Activated CD4-positive, CD25-positive, alpha-beta regulatory T cell (primary cell): ENCODE measurements around the gene DYNLL2.
A peak's percentile ranks its signal among the peaks of the same experiment; 100 is the strongest.
"Not testable (repeated sequence)": the region's sequence is repeated elsewhere in the genome, so short reads cannot be mapped to it uniquely, and the experiment has no call there.

Experiments
- DNase-seq, 4 experiments: peaks; one replicate each; lab custom pipeline; 2025; lab: John Stamatoyannopoulos, UW

Gene DYNLL2

DNA sequence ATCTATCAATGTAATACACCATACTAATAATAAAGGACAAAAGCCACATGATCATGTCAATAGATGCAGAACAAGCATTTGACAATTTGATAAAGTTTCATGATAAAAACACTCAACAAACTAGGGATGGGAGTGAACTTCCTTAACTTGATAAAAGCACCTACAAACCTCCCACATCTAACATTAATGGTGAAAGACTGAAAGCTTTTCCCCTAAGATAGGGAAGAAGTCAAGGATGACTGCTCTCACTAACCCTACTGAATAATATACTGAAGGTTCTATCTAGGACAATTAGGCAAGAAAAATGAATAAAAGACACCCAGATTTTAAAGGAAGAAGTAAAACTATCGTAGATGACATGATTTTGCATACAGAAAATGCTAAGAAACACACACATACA, 10.4 kb upstream of the DYNLL2 start:
- no peak for DNase-seq

DNA sequence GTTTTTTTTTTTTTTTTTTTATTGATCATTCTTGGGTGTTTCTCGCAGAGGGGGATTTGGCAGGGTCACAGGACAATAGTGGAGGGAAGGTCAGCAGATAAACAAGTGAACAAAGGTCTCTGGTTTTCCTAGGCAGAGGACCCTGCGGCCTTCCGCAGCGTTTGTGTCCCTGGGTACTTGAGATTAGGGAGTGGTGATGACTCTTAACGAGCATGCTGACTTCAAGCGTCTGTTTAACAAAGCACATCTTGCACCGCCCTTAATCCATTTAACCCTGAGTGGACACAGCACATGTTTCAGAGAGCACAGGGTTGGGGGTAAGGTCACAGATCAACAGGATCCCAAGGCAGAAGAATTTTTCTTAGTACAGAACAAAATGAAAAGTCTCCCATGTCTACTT, 10.0 kb upstream of the DYNLL2 start:
- DNase-seq = not testable (repeated sequence)

DNA sequence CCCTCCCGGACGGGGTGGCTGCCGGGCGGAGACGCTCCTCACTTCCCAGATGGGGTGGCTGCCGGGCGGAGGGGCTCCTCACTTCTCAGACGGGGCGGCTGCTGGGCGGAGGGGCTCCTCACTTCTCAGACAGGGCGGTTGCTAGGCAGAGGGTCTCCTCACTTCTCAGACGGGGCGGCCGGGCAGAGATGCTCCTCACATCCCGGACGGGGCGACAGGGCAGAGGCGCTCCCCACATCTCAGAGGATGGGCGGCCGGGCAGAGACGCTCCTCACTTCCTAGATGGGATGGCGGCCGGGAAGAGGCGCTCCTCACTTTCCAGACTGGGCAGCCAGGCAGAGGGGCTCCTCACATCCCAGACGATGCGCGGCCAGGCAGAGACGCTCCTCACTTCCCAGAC, 8.8 kb upstream of the DYNLL2 start:
- DNase-seq = not testable (repeated sequence)

DNA sequence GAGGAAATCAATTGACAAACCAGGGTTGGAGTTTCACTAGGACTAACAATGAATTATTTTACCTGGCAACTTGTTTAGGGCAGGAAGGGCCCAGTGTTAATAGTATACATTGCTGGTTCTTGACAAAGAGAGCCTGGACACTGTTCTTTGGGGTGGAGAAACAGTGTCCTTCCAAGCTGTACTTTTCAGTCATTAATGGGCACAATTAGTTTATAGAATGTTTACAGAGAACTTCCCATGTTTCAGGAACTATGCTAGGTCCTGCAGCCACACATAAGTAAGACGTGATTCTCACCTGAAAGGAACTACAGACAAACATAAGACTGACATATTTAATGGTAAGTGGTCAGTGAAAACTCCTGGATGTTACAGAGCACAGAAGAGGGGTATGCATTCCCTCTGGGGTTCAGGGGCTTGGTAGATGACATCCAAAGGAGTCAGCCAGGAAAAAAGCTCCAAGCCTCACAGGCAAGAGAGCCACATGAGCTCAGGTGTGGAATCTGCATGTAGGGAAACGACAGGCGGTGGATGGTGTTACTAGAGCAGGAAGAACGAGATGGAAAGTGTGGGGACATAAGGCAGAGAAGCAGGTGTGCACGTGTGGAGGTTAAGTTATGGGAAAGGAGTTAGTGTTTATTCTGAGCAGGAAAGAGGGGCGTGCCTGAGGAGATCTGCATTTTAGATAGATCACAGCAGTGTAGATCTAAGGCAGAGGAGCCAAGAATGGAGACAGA, 3.8 kb upstream of the DYNLL2 start:
- DNase-seq = no peak

DNA sequence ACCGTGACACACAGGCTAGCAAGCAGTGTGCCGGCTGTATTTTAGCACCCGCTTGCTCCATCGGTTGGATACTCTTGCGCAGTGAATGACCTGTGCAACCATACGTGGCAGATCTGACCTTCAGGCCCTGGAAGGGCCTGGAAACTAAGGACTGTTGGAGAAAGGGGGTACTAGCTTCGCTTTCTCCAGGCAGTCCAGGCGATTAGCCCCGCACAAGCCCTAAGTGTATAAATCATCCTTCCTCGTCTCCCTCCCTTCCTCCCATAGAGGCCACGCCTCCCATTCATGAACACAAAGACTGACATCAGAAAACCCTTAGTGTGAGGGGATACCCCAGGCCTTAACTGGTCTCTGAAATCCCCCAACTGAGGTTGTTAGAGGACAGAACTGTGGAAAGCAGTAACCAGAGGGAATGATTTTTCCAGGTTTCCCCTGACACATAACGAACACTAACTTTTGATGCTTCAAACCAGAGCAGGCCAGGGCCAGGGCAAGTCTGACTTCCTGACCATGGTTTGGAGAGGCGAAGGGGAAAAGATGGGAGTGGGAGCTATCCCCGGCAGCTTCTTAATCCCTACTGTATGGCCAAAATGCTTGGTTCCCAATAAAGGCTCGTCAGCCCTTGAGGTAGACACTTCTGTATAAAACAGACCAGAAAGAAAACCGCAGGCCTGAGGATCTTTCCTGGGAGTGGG, 1.4 kb upstream of the DYNLL2 start:
- DNase-seq = no peak

DNA sequence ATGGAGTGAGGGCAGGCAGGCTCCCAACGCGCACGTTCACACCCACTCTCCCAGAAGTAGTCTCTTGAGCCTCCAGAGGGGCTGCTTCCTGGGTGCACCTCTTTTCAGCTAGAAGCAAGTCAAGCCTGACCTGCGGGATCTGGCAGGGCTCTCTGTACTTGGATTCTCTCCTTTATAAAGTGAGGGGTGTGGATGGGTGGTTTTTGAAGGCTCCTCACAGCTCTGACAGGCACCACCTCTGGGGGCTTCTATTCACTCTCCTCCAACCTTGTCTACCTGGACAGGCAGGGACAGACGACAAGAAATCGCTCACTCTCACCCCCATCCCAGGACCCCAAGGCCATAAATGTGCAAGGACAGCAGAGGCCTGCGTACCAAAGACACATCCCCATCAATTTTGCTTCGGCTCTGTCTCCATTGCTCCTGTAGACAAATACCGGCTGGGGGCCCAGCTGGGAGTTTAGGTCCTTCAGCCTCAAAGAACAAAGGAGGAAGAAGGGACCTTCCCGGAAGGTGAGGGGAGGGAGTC, 814 bp upstream of the DYNLL2 start:
- no peak for DNase-seq

DNA sequence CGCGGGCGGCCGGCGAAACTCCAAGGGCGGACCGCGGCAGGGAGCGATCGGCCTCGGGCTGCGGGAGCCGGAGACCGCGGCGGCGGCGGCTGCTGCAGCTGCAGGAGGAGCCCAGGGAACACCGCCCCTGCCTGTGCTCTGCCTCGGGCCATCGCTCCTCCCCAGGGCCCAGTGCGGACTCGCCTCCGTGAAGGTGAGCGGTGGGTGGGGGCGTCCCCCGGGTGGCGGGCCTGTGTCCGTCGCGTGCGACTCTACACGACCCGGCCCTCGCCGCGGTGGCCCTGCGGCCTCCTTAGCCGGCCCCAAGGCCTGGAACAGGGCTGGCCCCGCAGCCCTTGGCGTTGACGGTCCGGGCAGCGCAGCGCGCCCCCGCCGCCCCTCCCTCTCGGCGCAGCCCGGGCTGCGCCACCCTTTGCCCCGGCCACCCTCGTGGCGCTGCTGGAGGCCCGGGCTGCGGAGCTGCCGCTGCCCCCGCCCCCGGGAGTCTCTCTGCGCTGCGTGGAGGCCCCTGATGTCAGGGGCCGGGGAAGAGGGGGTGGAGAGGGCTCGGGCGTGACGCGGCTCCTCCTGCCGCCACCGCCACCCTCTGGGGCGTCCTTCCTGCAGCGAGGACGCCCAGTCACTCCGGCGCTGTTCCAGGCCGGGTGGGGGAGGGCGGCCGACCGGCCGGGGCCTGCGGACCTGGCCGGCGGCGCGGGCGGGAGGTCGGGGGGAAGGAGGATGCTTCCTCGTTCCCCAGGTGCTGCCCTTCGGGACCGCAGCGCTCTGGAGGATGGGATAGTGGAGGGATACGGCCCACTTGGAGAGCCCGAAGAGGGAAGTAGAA, 485 bp downstream of the DYNLL2 start:
- peak; percentile 32 to 57 (median 47) for DNase-seq

DNA sequence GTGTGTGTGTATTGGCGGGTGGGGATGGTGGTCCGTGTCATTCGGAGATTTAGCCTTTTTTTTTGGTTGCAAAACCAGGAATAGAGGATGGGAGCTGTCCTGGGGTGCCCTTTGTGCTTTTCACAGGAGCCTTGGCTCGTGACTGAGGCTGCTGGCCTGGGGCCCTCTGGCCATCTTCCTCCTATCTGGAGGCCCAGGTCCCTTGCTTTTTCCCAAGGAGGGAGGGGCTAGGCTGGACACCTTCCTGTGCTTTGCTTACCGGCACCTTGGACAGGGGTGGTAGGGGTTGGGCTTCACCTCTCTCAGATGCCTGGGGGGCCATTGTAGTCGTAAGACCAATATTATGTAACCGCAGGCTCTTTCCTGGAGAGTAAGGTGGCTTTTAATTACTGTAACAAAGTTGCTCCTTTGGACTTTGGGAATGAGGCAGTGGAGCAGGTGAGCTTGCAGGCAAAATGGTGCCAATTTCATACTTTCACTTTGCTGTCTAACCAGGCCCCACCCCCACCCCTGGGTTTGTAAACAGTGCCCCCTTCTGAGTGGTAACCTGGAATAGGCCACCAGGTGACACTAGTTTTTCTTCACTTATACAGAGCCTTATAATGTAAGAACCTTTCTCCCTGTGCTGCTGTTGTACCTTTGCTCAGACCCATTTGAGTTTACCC, 1.2 kb downstream of the DYNLL2 start:
- DNase-seq = peak; percentile 17 to 39 (median 30)

DNA sequence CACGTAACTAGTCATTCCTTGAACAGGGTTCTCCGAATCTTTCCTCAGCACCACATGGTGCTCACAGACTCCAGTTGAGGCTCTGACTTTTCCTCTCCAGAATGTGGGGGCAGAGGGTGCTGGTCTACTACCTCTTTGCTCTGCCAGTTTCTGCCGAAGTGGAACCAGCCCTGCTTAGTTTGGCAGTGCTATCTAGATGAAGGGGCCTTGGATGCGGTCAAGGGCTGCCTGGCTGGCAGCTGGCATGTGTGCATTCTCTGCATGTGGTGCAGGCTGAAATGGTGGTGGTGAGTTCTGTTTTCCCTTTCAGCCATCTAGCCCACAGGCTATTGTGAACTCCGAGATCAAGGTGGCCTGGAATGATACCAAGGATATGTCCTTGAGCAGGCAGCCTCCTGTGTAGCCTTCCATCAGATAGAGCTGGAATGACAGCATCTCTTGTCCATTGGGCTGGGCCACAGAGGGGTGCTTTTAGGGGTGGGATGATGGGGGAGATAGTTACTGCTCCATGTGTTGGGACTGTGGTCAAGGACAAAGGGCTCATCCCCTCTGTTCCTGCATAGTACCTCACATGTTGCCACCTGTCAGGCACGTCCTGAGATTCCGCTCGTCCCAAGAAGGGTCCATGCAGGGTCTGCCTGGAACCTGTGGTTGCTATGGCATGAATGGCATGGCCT, 2.0 kb downstream of the DYNLL2 start:
- DNase-seq = no peak

DNA sequence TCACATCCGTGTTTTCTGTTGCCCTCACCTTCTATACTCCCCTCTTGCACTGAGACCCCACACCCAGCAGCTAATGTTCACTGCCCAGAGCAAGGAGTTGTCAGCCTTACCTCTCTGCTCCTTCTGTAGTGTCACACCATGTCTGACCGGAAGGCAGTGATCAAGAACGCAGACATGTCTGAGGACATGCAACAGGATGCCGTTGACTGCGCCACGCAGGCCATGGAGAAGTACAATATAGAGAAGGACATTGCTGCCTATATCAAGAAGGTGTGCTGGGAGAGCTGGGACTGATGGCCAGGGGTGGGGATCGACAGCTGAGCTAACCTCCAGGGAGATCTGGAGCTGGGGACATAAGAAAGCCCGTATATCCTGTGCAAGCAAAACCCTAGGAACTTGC, 3.7 kb downstream of the DYNLL2 start:
- no peak for DNase-seq

DNA sequence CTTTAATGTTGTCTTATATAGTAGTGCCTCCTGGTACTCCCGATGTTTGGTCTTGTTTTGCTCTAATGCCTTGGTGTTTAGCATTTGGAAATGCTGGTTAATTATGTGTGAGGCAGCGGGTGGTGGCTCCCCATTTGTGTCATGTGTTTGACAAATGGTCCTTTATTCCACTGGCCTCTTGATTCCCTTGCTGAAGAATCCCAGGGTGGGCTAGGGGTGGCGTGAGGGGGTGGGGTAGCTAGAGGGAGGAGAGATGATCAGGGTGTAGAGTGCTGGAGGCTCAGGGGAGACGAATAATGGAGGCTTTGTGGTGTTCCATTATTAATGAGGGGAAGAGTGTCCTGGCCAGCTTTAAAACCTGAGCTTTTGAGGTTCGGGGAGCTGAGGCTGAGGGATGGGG, 5.4 kb downstream of the DYNLL2 start:
- DNase-seq = no peak

DNA sequence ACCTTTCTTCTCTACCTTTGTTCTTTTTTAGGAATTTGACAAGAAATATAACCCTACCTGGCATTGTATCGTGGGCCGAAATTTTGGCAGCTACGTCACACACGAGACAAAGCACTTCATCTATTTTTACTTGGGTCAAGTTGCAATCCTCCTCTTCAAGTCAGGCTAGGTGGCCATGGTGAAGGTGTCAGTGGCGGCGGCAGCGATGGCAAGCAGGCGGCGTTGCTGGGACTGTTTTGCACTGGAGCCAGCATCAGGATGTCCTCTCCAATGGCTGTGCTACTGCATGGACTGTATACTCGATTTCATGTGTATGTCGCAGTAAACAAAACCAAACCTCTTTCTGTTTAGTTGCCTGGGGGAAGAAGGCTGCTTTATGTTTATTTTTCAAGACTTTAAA, 5.9 kb downstream of the DYNLL2 start:
- DNase-seq = no peak

DNA sequence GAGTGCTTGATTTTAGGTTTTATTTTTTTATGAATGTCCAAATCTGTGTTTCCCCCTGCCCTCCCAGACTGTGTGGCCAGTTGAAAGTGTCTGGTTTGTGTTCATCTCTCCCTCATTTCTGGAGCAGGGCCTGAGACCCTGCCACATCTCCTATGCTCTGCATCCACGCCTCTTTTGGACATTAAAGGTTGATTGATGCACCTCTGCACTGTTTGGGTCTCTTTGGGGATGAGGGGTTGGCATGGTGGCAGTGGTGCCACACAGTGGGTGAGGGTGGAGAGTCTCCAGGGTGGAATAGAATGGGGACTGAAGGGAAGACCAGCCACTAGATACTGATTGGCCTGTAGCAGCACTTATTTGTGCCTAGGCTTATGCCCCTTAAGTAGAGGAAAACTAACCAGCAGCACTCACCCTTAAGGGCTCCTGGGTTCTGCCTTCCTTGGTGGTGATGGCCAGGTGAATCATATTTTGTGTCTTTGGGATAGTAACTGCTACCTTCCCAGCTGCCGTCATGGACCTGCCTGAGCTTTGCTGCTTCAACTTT, 7.9 kb downstream of the DYNLL2 start:
- DNase-seq = no peak

DNA sequence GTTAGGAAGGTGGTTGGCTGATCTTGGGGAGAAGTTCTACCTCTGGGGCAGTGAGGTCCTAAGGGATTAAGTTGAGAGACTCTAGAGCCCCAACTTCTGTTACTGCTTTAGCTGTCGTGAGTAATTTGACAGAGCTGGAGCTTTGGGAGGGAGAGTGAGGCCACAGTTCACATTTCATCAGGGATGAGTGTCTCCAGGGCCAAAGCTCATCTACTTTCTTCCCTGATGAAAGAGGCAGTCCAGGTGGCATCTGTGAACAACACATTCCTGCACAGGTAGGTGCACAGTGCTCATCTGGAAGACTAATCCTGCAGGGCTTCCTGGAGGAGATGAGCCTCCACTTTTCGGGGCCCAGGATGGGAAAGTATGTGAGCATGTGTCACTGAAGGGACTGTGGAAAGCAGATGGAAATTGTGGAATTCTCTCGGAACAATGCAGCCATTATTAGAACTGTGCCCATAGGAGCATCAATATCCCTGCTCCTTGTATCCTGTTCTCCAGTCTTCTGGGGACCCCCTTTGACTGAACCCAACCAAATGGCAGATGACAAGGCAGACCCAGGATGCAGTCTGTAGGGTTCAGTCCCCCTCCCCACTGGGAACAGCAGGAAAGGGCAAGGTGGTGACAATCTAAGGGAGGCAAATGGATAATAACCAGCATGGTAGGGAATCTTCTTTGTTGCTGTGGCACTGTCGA, 9.0 kb downstream of the DYNLL2 start:
- DNase-seq = no peak

DNA sequence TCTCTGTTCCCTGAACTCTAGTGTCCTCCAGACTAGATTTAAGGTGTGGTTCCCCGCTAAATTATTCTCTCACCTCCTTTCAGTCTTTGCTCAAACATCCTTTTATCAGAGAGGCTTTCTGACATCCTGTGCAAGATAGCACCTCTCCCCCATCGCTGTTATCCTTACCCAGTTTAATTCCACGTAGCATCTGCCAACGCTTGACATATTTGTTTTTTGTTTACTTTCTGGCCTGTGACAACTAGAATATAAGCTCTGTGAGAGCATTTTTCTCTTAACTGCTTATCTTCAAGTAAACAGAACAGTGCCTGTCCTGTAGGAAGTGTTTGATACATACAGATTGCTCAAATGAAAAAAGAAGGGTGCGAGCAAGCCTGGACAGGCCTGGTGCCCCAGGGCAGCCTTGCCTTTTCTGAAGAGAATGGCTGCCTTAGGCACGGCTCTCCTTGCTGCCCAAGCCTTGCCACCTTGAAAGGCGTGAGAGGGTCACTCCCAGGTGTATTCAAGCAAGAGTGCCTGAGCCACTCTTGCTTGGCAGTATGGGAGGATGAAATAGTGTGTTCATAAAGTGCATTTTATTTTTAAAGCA, 9.7 kb downstream of the DYNLL2 start:
- DNase-seq = no peak

DNA sequence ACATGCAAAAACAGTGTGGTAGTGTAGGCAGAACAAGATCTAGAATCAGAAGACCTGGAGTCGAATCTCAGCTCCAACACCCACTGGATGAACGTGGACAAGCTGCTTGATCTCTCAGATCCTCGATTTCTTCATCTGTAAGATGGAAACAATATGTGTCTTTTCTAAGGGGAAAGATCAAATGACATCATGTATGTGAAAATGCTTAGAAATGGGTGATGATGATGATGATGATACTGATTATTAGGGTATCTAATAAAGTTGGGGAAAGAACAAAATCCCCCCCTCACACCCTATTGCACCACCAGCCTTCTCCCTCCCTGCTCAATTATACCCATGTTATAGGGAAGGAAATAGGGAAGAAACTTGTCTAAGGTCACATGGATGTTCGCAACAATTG, 10.9 kb downstream of the DYNLL2 start:
- DNase-seq = no peak

DNA sequence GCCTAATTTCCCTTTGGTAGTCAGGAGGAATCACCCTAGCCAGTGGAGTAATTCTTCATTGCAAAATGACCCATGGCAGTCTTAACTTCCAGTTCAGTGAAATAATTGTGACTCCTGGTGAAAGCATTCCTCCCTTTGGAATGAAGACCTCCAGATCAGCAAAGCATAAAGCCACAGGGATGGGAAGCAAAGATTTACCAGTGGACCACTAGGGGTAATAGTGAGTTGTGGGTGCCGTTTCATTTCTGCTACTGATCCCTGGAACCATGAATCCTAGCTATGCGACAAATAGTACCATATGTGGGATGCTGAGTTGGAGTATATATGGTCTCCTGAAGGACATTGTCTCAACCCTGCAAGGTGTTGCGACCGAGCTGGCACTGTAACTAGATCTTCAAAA, 13.7 kb downstream of the DYNLL2 start:
- no peak for DNase-seq

DNA sequence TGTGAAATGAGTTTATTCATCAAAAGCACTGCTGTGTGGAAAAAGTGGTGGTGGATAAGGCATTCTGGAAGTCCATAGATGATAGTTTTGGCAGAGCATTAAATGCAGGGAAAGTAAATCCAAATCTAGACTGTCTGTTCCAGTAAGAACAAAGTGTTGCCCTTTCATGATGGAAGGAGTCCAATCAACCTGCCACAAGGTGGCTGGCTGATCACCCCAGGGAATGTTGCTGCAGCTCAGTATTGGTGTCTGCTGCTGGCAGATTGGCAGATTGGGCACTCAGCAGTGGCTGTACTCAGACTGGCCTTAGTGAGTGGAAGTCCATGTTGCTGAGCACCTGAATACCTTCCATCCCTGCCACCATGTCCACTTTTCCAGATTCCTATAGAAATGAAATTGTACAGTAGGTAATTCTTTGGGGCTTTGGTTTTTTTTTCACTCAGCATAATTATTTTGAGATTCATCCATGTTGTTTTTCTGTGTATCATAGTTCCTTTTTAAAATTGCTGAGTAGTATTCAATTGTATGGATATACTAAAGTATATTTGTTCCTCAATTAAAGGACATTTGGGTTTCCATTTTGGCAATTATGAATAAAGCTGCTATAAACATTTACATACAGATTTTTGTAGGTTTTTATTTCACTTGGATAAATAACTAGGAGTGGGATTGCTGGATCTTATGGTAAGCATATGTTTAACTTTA, 14.3 kb downstream of the DYNLL2 start:
- no peak for DNase-seq

DNA sequence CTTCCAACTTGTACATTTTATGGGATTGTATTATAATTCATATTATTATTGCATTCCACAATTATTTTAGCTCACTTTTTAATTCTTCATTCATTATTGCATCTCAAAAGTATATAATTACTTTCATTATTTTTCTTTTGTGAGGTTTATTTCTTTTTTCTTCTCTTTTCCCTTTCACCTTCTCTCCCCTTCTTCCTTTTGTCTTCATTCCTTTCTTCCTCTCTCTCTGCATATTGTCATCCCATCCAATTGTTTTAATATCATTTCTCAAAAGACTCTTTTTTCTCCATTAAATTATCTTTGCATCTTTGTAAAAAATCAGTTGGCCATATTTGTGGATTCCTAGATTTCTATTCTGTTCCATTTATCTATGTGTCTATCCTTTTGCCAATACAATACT, 17.3 kb downstream of the DYNLL2 start:
- no peak for DNase-seq

DNA sequence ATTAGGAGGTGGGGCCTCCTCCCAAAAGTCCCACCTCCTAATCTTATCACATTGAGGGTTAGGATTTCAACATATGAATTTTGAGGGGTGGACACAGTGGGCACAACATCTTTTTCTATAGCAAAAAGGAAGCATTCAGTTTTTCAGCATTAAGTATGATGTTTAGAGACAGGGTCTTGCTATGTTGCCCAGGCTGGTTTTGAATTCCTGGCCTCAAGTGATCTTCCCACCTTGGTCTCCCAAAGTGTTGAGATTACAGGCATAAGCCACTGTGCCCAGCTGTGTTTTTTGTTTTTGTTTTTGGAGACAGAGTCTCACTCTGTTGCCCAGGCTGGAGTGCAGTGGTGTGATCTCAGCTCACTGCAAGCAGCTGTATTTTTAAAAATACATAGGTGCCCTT, 18.7 kb downstream of the DYNLL2 start:
- not testable (repeated sequence) for DNase-seq
